Measurements from ENCODE around the gene FAM162A.
"Not testable (repeated sequence)": the region's sequence is repeated elsewhere in the genome, so short reads cannot be mapped to it uniquely, and the experiment has no call there.

The FAM162A gene

DNA sequence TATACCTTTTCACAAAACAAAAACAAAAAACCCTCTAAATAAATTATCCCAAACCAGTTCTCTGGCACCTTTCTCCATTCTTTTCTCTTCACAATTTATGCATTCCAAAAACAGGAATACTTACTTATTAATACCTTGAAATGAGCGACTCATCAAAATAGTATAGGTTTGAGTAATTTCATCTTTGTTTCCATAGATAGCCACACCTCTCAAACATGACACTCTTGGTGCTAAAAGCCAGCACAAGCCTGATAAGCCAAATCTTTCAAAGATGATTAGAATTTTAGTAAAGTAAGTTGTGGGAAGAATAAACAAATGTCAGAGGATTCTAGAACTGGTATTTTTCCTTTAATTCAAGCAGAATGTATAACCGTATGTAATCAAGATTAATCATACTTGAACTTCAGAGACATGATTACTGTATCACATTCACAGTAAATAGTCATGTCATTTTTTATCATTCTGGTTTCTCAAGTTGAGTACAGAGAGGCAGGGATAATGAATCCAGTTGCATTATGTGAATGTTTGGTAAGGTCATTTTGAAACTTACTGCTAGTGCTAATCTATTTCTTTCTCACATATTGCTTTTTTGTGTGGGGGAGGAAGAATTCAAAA lies 44.0 kb downstream of the FAM162A start:
- TF ChIP-seq, protein P1, sequence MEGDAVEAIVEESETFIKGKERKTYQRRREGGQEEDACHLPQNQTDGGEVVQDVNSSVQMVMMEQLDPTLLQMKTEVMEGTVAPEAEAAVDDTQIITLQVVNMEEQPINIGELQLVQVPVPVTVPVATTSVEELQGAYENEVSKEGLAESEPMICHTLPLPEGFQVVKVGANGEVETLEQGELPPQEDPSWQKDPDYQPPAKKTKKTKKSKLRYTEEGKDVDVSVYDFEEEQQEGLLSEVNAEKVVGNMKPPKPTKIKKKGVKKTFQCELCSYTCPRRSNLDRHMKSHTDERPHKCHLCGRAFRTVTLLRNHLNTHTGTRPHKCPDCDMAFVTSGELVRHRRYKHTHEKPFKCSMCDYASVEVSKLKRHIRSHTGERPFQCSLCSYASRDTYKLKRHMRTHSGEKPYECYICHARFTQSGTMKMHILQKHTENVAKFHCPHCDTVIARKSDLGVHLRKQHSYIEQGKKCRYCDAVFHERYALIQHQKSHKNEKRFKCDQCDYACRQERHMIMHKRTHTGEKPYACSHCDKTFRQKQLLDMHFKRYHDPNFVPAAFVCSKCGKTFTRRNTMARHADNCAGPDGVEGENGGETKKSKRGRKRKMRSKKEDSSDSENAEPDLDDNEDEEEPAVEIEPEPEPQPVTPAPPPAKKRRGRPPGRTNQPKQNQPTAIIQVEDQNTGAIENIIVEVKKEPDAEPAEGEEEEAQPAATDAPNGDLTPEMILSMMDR (IDR thresholded peaks at IDR 0.05; ENCODE audit: borderline replicate concordance, control extremely low read depth, extremely low read depth, insufficient read depth, missing control alignments): no peak
- no peak for DNase-seq (ENCODE audit: low spot score)
- in situ Hi-C loops (cut with MboI; ENCODE audit: low sequenced_read_pairs, unreplicated experiment): no loop called here

DNA sequence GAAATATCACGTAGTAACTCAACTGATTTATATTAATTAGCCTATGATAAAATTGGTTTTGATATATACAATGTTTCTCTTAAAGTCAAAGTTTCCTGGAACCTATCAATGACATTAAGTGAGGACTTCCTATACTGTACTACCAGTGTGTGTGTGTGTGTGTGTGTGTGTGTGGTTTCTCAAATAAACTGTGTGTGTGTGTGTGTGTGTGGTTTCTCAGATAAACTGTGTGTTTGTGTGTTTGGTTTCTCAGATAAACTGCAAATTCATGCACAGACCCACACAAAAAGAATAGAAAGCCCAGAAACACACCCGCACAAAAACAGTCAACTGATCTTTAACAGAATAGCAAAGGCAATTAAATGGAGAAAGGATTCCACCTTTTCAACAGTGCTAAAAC lies 46.4 kb downstream of the FAM162A start:
- in situ Hi-C loops (cut with MboI; ENCODE audit: low sequenced_read_pairs, unreplicated experiment): no loop called here
- TF ChIP-seq, protein P1 (IDR thresholded peaks at IDR 0.05; ENCODE audit: borderline replicate concordance, control extremely low read depth, extremely low read depth, insufficient read depth, missing control alignments): no peak
- DNase-seq (ENCODE audit: low spot score): no peak

DNA sequence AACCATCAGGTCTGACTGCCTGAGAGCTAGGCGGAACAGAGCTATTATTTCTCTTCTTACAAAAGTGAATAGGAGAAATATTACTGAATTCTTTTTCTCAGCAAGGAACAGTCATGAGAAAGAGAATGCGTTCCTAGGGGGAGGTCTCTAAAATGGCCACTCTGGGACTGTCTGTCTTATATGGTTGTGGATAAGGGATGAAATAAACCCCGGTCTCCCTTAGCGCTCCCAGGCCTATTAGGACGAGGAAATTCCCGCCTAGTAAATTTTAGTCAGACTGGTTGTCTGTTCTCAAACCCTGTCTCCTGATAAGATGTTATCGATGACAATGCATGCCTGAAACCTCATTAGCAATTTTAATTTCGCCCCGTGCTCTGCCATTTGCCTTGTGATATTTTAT lies 52.0 kb downstream of the FAM162A start:
- DNase-seq (ENCODE audit: low spot score): no peak
- in situ Hi-C loops (cut with MboI; ENCODE audit: low sequenced_read_pairs, unreplicated experiment): no loop called here
- TF ChIP-seq, protein P1 (IDR thresholded peaks at IDR 0.05; ENCODE audit: borderline replicate concordance, control extremely low read depth, extremely low read depth, insufficient read depth, missing control alignments): no peak

DNA sequence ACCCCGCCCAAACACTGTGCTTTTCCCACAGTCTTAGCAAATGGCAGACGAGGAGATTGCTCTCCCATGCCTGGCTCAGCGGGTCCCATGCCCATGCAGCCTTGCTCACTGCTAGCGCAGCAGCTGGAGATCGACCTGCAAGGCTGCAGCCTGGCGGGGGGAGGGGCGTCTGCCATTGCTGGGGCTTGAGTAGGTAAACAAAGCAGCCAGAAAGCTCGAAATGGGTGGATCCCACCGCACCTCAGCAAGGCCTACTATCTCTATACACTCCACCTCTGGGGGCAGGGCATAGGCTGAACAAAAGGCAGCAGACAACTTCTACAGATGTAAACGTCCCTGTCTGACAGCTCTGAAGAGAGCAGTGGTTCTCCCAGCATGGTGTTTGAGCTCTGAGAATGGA lies 59.1 kb downstream of the FAM162A start:
- TF ChIP-seq, protein P1 (IDR thresholded peaks at IDR 0.05; ENCODE audit: borderline replicate concordance, control extremely low read depth, extremely low read depth, insufficient read depth, missing control alignments): no peak
- no peak for DNase-seq (ENCODE audit: low spot score)
- in situ Hi-C loops (cut with MboI; ENCODE audit: low sequenced_read_pairs, unreplicated experiment): no loop called here

DNA sequence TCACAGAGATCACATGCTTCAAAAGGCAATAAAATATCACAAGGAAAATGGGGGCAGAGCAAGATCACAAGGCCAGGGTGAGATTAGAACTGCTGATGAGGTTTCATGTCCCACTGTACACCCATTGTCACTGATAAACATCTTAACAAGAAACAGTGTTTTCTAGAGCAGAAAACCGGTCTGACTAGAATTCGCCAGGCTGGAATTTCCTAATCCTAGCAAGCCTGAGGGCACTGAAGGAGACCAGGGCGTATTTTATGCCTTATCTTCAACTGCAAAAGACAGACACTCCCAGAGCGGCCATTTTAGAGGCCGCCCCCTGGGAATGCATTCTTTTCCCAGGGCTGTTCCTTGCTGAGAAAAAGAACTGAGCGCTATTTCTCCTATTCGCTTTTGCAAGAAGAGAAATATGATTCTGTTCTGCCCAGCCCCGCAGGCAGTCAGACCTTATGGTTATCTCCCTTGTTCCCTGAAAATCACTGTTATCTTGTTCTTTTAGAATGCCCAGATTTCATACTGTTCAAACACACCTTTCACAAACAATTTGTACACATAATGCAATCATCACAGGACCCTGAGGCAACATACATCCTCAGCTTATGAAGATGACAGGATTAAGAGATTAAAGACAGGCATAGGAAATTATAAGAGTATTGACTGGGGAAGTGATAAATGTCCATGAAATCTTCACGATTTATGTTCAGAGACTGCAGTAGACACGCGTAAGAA lies 59.9 kb downstream of the FAM162A start:
- DNase-seq (ENCODE audit: low spot score): not testable (repeated sequence)

DNA sequence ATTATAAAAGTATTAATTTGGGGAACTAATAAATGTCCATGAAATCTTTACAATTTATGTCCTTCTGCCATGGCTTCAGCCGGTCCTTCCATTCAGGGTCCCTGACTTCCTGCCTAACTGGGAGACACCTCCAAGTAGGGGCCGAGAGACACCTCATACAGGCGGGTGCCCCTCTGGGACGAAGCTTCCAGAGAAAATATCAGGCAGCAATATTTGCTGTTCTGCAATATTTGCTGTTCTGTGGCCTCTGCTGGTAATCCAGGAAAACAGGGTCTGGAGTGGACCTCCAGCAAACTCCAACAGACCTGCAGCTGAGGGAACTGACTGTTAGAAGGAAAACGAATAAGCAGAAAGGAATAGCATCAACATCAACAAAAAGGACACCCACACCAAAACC lies 60.5 kb downstream of the FAM162A start:
- DNase-seq (ENCODE audit: low spot score); in situ Hi-C loops (cut with MboI; ENCODE audit: low sequenced_read_pairs, unreplicated experiment): not testable (repeated sequence)

More for the DNA sequence above, 59.9 kb downstream of the FAM162A start:
- in situ Hi-C loops (cut with MboI; ENCODE audit: low sequenced_read_pairs, unreplicated experiment): not testable (repeated sequence)

DNA sequence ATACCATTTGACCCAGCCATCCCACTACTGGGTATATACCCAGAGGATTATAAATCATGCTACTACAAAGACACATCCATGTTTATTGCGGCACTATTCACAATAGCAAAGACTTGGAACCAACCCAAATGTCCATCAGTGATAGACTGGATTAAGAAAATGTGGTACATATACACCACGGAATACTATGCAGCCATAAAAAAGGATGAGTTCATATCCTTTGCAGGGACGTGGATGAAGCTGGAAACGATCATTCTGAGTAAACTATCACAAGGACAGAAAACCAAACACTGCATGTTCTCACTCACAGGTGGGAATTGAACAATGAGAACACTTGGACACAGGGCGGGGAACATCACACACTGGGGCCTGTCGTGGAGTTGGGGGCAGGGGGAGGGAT lies 64.2 kb downstream of the FAM162A start:
- in situ Hi-C loops (cut with MboI; ENCODE audit: low sequenced_read_pairs, unreplicated experiment); DNase-seq (ENCODE audit: low spot score): not testable (repeated sequence)

DNA sequence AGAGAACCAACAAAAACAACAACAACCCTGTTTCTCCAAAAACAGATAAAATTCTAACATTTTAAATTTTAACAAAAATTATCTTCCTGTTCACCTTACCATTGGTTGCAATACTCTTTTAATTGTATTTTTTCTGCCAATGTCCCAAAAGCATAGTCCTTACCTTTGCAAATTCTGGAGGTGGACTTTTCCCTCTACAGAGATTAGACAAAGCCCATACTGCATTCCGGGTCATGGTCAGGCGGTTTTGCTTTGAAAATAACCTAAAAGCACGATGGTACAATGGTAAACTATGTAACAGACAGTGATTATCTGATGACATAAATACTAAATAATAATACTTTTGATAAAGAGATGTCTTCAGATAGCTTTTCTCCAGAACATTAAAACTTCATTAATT lies 67.4 kb downstream of the FAM162A start:
- in situ Hi-C loops (cut with MboI; ENCODE audit: low sequenced_read_pairs, unreplicated experiment): no loop called here
- DNase-seq (ENCODE audit: low spot score): no peak
- TF ChIP-seq, protein P1 (IDR thresholded peaks at IDR 0.05; ENCODE audit: borderline replicate concordance, control extremely low read depth, extremely low read depth, insufficient read depth, missing control alignments): no peak
